ENCODE data around the gene TMEM134.
"Not testable (repeated sequence)": the region's sequence is repeated elsewhere in the genome, so short reads cannot be mapped to it uniquely, and the experiment has no call there.

TMEM134 gene

DNA sequence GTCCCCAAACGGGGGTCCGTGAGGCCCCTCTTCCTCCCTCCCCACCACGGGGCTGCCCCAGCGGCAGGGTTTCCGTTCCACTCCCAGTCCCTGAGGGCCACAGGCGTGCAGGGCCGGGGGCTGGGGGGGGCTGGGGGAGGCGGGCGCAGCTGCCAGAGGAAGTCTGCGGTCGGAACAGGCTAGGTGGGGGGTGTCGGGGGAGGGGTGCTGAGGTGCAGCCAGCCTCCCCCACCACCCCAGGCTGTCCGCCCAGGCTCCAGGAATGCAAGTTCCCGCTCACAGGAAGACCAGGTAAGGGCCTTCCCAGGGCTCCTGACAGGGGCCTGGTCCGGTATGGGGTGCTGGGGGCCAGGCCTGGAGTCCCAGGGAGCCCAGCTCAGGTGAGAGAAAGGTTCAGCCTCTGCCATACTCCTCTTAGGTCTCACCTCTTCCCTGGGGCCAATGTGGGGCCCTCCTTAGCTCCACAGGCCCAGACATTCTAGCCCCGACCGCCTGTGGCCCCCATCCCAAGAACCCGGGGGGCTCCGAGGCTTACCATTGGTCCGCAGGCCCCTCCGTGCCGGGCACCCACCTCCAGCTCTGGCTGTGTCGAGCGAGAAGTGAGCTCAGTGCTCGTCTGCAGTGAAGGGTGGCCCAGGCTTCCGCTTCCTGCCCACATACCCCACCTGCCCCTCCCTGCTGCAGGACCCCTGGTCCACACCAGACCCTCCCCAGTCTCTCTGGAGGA, 31.8 kb downstream of the TMEM134 start, which contains the start of gene PTPRCAP:
PTPRCAP (minus strand) TSS at position 601 of the 727 bp plus-strand sequence; CDS start at position 538, 63 bp downstream.
- DNase-seq, result peak; percentile 56

DNA sequence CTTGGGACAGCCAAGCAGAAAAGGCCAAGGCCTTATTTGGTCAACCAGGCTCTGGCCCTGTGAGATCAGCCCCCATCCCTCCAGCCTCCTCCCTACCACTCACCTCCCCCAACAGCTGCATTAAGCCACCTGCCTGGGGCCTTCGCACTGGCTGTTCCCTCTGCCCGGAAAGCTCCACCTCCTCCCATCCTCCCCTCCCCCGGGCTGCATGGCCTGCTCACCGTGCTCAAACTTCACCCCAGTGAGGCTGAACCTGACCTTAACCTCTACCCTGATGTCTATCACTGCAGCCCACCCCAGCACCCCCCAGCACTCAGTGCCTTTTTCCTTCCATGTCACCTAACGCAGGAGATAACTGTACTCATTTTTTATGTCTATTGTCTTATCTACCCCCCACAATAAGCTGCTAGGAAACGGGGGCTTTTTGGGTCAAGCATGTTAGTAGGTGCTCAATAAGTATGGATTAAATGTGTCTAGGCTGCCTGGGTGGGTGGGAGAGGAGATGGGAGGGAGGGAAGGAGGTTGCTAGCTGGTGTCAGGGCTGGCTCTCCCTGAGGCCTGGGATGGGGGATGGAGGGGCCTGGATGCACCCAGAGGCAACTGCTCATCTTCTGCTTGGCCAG, 32.5 kb downstream of the TMEM134 start:
- peak; percentile 42 for DNase-seq

DNA sequence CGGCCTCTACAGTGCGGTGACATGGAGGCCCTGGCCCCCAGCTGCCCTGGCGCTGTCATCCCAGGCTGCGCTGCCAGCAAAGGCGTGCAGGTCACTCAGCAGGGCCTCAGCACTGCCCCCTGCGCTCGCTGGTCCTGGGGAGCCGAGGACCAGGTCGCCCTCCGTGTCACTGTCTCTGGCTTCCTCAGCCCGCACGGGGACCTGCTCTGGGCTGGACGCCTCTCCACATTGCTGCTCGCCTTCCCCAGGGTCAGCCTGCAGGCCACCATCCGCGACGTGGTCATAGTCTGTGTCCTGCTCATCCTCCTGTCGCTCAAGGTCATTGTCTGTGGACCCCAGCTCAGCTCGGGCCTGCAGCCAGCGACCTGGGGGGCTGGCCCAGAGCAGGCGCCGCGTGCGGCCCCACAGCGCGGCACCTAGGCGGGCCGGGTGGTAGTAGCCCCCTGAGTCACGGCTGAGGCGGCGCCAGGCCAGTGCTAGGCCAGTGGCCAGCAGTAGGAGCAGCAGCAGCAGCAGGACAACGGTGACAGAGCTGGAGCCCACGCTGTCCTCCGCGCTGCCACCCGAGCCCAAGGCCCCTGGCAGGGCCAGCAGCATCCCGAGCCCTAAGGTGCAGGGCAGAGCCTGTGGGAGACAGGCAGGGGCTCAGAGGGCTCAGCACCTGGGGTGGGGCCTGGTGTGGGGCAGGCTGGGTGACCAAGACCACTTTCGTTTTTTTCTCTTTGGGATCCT, 33.2 kb downstream of the TMEM134 start:
- peak; percentile 21 for DNase-seq

DNA sequence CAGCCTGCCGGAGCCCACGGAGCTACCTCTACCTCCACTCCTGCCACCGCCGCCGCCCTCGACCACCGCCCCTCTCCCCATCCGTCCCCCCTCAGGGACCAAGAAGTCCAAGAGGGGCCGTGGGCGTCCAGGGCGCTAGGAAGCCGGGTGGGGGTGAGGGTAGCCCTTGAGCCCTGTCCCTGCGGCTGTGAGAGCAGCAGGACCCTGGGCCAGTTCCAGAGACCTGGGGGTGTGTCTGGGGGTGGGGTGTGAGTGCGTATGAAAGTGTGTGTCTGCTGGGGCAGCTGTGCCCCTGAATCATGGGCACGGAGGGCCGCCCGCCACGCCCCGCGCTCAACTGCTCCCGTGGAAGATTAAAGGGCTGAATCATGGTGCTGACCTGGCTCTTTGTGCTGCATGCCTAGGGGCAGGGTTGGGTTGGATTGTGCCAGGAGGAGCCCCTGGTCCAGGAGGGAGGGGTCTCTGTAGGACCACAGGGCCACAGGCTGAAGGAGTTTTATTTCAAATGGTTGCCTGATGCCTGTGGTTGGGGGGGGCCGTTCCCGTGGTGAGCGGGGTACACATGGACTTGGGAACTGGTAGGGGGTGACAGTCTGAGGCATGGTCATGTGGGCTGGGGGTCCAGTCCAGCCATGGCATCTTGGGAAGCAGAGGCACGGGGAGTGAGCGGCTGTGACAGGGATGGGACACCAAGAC, 33.9 kb downstream of the TMEM134 start:
- DNase-seq, result no peak

DNA sequence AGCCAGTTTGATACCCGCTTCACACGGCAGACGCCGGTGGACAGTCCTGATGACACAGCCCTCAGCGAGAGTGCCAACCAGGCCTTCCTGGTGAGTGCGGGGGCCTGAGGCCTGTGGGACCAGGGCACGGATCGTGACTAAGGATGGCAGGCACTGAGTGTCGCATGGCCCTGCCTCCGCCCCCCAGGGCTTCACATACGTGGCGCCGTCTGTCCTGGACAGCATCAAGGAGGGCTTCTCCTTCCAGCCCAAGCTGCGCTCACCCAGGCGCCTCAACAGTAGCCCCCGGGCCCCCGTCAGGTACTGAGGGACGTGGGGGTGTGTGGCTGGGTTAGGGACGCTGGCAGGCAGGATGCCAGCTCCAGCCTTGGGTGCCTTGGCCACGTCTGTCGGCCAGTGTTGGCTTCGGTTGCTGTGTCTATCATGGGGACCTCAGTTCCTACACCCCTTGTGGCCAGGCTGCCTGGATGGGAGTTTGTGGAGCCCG, 34.6 kb downstream of the TMEM134 start:
- DNase-seq, result no peak

DNA sequence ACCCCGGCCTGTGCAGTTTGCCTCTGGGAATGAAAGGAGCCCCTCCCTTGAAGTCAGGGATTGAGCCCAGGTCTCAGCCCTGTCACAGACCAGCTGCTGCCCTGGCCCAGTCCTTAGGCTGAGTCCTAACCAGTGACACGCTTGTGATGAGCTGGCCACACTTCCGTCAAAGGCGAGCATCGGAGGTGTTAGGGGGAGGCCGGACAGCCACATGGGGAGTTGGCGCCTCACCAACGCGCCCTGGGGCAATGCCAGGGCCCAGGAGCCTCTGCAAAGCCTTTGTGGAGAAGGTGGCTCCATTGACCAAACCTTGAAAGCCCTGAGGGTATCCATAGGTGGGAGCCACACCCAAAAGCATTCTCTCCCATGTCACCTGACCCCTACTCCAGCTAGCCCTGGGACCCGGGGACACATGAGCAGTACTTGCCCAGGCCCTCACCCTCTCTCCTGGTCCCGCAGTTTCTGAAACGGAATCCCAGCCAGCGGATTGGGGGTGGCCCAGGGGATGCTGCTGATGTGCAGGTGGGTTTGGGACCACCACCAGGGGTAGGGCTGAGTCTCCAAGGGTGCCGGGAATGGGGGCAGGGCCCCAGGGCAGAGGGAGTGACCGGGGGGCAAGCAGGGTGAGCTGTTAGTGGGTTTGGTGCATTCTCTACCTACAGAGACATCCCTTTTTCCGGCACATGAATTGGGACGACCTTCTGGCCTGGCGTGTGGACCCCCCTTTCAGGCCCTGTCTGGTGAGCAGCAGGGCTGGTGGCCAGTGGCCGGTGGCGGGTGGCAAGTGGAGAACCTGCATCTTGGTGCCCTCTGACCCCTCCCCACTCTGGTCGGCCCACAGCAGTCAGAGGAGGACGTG, 35.3 kb downstream of the TMEM134 start:
- no peak for DNase-seq

DNA sequence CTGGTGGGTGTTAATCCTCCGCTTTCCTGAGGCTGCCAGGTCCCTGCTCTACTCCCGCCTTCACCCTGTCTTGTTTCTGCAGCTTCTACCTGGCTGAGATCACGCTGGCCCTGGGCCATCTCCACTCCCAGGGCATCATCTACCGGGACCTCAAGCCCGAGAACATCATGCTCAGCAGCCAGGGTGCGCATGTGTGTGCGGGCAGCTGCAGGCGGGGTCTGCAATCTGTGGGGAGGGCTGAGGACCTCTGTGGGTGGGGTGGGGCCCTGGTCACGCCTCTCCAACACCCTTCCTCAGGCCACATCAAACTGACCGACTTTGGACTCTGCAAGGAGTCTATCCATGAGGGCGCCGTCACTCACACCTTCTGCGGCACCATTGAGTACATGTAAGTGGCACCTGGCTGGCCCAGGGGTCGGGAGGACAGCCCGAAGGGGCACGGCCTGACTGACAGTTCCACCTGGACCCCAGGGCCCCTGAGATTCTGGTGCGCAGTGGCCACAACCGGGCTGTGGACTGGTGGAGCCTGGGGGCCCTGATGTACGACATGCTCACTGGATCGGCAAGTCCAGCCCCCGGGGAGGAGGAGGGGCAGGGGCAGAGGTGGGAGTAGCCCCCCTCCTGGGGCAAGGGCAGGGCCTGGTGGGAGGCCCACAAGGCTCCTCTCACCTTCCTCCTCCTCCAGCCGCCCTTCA, 36.2 kb downstream of the TMEM134 start:
- no peak for DNase-seq

DNA sequence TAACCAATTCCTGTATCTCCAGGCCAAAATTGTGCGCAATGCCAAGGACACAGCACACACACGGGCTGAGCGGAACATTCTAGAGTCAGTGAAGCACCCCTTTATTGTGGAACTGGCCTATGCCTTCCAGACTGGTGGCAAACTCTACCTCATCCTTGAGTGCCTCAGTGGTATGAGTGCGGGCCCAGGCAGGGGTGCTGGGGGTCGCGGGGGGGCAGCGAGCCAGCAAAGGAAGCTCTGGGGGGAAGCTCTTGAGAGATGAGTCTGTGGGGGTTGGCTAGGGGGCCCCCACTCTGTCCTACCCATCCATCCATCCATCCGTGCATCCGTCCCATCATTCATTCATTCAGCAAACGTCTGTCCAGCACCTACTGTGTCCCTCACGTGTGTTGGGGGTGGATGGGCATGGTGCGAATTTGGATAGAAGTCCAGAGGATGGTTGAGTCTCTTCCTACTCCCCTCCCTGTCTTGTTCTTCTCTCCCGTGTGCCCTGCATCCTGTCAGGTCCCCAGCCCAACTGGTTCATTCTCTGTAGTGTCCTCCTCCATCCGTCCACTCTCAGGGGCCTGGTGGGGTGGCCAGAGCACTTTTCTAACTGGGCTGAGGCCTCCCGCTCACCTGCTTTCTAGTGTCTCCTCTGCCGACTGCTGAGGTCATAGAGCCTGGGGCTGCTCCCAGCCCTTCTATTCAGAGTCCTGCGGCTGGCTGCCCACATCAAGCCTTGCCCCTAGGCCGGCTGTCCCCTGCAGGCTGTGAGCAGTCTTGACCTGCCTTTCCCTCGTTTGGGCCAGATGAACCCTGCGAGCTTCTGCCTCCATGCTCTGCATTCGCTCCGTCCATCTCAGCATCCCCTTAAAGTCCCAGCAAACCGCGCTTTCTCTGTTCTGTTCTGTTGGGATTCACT, 37.5 kb downstream of the TMEM134 start:
- no peak for DNase-seq

DNA sequence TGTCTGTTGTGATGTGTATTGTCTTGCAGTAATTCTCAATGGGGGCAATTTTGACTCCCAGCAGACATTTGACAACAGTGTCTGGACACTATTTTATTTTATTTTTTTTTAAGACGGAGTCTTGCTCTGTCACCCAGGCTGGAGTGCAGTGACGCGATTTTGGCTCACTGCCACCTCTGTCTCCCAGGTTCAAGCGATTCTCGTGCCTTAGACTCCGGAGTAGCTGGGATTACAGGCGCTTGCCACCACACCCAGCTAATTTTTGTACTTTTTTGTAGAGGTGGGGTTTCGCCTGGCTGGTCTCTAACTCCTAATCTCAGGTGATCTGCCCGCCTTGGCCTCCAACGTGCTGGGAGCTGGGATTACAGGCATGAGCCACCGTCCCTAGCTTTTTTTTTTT, 39.3 kb downstream of the TMEM134 start:
- DNase-seq, result no peak

DNA sequence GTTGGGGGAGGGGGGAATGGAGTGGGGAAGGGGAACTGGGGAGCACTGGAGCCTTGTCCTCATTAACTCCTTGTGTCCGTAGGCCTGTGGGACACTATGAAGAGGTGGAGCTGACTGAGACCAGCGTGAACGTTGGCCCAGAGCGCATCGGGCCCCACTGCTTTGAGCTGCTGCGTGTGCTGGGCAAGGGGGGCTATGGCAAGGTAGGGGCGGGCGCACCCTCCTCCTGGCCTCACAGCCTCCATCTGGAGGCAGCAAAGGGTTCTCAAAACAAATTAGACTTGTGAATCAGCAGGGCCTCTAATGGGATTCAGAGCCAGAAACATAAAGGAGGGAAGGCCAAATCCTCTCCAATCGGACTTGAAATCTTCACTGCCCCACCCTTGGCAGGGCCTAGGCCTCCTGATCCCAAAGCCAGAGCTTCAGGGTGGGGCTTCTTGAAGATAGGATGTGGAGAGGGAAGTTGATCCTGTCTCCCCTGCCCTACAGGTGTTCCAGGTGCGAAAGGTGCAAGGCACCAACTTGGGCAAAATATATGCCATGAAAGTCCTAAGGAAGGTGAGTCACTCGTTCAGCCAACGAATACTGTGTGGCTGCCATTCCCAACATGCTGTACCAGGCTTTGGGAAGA, 39.9 kb downstream of the TMEM134 start:
- no peak for DNase-seq

DNA sequence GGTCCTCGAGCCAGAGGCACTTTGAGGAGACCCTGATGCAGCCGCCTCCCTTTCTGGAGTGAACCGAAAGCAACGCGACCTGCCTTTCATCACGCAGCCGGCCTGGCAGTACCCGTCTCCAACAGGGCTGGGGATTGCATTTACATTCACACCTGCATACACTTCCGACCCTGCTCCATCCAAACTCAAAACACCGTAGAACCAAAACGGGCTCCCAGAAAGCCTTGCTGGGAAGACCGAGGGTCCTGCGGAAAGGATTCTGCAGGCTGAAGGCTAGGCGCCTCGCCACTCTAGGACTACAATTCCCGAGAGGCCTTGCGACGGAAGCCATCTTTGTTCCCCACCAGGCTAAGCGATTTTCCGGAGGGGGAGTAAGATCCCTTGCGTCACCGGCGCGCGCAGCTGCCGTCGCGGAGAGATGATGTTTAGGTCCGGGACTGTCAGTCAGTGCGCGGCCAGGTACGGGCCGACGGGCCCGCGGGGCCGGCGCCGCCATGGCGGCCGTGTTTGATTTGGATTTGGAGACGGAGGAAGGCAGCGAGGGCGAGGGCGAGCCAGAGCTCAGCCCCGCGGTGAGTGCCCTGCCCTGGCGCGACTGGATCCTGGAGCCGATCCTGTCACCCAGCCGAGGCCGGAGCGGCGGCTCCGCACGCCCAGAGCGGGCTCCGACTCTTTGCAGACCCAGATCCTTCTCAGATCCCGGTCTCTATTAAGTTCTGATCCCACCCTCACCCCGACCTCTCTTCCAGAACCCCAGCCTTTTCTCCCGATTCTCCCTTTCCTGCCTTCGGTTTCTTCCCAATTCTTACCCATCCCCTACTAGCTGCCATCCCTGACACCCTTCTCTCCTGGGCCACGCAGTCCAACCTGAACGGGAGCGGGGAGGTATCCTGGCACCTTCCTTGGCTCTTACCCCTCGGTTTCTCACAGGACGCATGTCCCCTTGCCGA, 40.7 kb downstream of the TMEM134 start, which contains the start of gene RPS6KB2:
RPS6KB2 (plus strand) TSS at position 443 of the 950 bp plus-strand sequence; CDS start at position 495, 52 bp downstream.
- peak; percentile 99 for DNase-seq

DNA sequence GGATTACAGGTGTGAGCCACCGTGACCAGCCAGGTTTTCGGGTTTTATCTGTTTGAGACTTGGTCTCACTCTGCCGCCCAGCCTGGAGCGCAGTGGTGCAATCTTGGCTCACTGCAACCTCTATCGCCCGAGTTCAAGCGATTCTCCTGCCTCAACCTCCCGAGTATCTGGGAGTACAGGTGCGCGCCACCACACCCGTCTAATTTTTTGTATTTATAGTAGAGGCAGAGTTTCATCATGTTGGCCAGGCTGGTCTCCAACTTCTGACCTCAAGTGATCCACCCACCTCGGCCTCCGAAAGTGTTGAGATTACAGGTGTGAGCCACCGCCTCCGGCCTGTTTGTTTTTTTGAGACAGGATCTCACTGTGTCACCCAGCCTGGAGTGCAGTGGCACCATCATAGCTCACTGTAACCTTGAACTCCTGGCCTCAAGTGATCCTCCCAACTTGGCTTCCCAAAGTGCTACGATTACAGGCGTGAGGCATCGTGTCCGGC, 41.6 kb downstream of the TMEM134 start:
- DNase-seq, result not testable (repeated sequence)

DNA sequence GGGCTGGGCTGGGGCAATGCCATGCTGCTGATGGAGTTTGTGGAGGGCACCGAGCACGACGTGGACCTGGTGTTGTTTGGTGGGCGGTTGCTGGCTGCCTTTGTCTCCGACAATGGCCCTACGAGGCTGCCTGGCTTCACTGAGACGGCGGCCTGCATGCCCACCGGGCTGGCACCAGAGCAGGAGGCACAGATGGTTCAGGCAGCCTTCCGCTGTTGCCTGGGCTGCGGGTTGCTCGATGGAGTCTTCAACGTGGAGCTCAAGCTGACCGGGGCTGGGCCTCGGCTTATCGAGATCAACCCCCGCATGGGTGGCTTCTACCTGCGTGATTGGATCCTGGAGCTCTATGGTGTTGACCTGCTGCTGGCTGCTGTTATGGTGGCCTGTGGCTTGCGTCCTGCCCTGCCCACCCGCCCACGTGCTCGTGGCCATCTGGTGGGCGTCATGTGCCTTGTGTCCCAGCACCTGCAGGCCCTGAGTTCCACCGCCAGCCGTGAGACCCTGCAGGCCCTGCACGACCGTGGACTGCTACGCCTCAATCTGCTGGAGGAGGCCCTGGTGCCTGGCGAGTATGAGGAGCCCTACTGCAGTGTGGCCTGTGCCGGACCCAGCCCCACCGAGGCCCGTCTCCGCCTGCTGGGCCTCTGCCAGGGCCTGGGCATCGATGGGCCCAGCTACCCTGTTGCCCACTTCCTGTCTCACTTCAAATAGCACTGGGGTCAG, 45.0 kb downstream of the TMEM134 start:
- DNase-seq, result no peak

DNA sequence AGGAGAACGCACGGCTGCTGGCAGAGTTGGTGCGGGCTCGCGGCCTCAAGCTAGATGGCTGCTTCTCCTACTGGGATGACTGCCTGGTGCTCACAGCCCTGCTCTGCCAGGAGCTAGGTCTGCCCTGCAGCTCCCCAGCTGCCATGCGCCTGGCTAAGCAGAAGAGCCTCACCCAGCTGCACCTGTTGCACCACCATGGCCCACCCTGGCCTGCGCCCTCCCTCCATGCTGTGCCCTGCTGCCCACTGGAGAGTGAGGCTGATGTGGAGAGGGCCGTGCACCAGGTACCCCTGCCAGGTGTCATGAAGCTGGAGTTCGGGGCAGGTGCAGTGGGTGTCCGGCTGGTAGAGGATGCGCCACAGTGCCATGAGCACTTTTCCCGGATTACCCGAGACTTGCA, 45.6 kb downstream of the TMEM134 start:
- DNase-seq, result no peak

DNA sequence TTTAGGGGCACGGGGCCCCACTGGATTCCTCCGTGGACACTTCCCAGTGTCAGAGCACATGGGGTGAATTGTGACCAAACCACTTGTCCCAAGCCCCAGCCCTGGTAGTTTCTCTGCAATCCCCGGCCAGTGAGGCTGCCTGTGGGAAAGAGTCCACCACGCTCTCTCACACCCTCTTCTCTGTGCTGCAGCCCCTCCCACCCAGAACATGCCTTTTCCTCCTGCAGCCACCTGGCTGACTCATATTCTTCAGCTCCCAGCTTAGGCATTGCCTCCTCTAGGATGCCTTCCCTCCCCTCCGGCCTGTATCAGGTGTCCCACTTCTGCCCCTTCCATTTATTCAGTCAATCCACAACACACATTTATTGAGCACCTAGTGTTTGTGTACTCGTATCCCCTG, 46.2 kb downstream of the TMEM134 start:
- DNase-seq, result no peak

DNA sequence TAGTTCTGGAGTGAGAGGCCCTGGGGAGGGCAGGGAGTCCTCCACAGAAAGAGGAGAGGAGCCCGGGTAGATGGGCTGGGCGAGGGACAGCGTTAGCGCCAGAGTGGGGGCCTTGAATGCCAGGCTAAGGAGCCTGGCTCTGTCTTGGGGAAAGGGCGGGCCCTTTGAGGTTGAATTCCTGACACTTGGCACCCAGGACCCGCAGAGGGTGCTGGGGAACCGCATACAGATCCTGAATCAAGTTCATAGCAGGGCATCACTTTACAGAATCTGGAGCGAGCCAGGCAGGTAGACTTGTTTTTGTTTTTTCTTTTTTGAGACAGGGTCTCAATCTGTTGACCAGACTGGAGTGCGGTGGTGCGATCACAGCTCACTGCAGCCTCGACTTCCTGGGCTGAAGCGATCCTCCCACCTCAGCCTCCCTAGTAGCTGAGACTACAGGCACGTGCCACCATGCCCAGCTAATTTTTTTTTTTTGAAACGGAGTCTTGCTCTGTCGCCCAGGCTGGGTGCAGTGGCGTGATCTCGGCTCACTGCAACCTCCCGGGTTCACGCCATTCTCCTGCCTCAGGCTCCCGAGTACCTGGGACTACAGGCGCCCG, 47.5 kb downstream of the TMEM134 start:
- no peak for DNase-seq
